ENCODE results near the gene OR2S2.

The OR2S2 gene

GRCh38 chr9:35960039-35960655 is 2.2 kb upstream of the OR2S2 start:
- Histone ChIP-seq H3K27me3 (peaks cover 0 to 4% of the 10 kb centered on the region in 2 donors), H3K4me1 (no peaks in the 10 kb centered on the region), H3K36me3 (no peaks in the 10 kb centered on the region), H3K9me3 (no peaks in the 10 kb centered on the region), H3K27ac (no peak overlapping the region), H3K4me3 (no peak overlapping the region)
- DNase-seq, result no peak
- intact Hi-C loops (cut with DNase I; ENCODE audit: low total_unique reads), result no loop called here
- TF ChIP-seq CTCF (IDR thresholded peaks at IDR 0.05), result no peak

- no peak for DNase-seq
- no peak for TF ChIP-seq CTCF (IDR thresholded peaks at IDR 0.05)
- no peaks in the 10 kb centered on the region for H3K4me1 ChIP-seq
- no peak overlapping the region for H3K27ac ChIP-seq
- no peaks in the 10 kb centered on the region for H3K9me3 ChIP-seq
- intact Hi-C loops (cut with DNase I; ENCODE audit: low total_unique reads), result loop anchor here (5.0 kb wide), 1 partner anchor 66 kb away; no protein-coding TSS in a partner anchor
- no peak overlapping the region for H3K4me3 ChIP-seq
- H3K27me3 ChIP-seq, result no peaks in the 10 kb centered on the region
- no peaks in the 10 kb centered on the region for H3K36me3 ChIP-seq
Measured at GRCh38 chr9:35956651-35957050, 1.3 kb downstream of the OR2S2 start.

- H3K36me3 ChIP-seq, result no peaks in the 10 kb centered on the region
- H3K4me1 ChIP-seq, result no peaks in the 10 kb centered on the region
- intact Hi-C loops (cut with DNase I; ENCODE audit: low total_unique reads), result loop anchor here (5.0 kb wide), 1 partner anchor 67 kb away; no protein-coding TSS in a partner anchor
- peak; percentile 79 to 91 for TF ChIP-seq CTCF (IDR thresholded peaks at IDR 0.05)
- H3K4me3 ChIP-seq, result no peak overlapping the region
- no peak overlapping the region for H3K27ac ChIP-seq
- no peaks in the 10 kb centered on the region for H3K9me3 ChIP-seq
- no peaks in the 10 kb centered on the region for H3K27me3 ChIP-seq
- DNase-seq, result peak in 1 of 2 donors; percentile 63
Measured at GRCh38 chr9:35954942-35955546, 2.9 kb downstream of the OR2S2 start.

- Histone ChIP-seq H3K27ac (no peak overlapping the region), H3K4me1 (no peaks in the 10 kb centered on the region), H3K4me3 (no peak overlapping the region), H3K9me3 (no peaks in the 10 kb centered on the region), H3K36me3 (no peaks in the 10 kb centered on the region), H3K27me3 (no peaks in the 10 kb centered on the region)
- no peak for TF ChIP-seq CTCF (IDR thresholded peaks at IDR 0.05)
- intact Hi-C loops (cut with DNase I; ENCODE audit: low total_unique reads), result no loop called here
- DNase-seq, result no peak
Measured at GRCh38 chr9:35952526-35953191, 5.3 kb downstream of the OR2S2 start.

- Histone ChIP-seq H3K27ac (no peak overlapping the region), H3K36me3 (no peaks in the 10 kb centered on the region), H3K4me3 (no peak overlapping the region), H3K4me1 (no peaks in the 10 kb centered on the region), H3K27me3 (no peaks in the 10 kb centered on the region), H3K9me3 (no peaks in the 10 kb centered on the region)
- no peak for DNase-seq
- intact Hi-C loops (cut with DNase I; ENCODE audit: low total_unique reads), result no loop called here
- no peak for TF ChIP-seq CTCF (IDR thresholded peaks at IDR 0.05)
Measured at GRCh38 chr9:35951736-35952135, 6.2 kb downstream of the OR2S2 start.
